Jurkat, Clone E6-1 (cell line): ENCODE measurements around the gene CD207. TPM values are rescaled to one million over a fixed set of nuclear protein-coding genes. Genes with fewer than 3 reads are reported as not detected.
"Not testable (repeated sequence)": the region's sequence is repeated elsewhere in the genome, so short reads cannot be mapped to it uniquely, and the experiment has no call there.

Source experiments
- DNase-seq: peaks from one replicate; pipeline ENCODE4 v3.0.0-alpha.2; 2011; ENCODE audit warnings: low read depth, low spot score
- H3K4me3 ChIP-seq: 2 replicates; pipeline ENCODE4 v1.5.1; 2011; ENCODE audit warnings: mild to moderate bottlenecking, low read length, control low read depth, moderate library complexity
- polyA plus RNA-seq: library from polyadenylated mRNA; unstranded; fragments of >200 nt; gene quantifications from one replicate; pipeline ENCODE4 v1.2.1, GENCODE V29; 2012; ENCODE audit warnings: missing spikeins; ENCODE audit not compliant: insufficient read length, insufficient read depth

Gene CD207
- polyA plus RNA-seq, result not detected

- H3K4me3 ChIP-seq, result no peak within 1 kb of the TSS
- no peak for DNase-seq
These were observed at the start of gene CD207 for GRCh38 chr2:70835643-70836042. TSS of gene CD207 (minus strand) at chr2:70835816. CDS start at chr2:70835776, 40 bp downstream.

- H3K4me3 ChIP-seq, DNase-seq: not testable (repeated sequence)
These were observed 42.9 kb upstream of the CD207 start for GRCh38 chr2:70878543-70878942.

- H3K4me3 ChIP-seq, DNase-seq: not testable (repeated sequence)
These were observed 40.5 kb upstream of the CD207 start for GRCh38 chr2:70876138-70876537.

- DNase-seq, result no peak
- H3K4me3 ChIP-seq, result no peak overlapping the region
These were observed 37.9 kb upstream of the CD207 start for GRCh38 chr2:70873541-70873940.

GRCh38 chr2:70871398-70872211 is 36.0 kb upstream of the CD207 start:
- H3K4me3 ChIP-seq, result no peak overlapping the region
- DNase-seq, result peak; percentile 54

GRCh38 chr2:70870790-70871189 is 35.2 kb upstream of the CD207 start:
- DNase-seq, result no peak
- H3K4me3 ChIP-seq, result no peak overlapping the region

- H3K4me3 ChIP-seq, result no peak overlapping the region
- DNase-seq, result no peak
These were observed 33.4 kb upstream of the CD207 start for GRCh38 chr2:70868970-70869369.

GRCh38 chr2:70861777-70862625 is 26.4 kb upstream of the CD207 start:
- H3K4me3 ChIP-seq, result no peak overlapping the region
- DNase-seq, result peak; percentile 36

- no peak for DNase-seq
- no peak overlapping the region for H3K4me3 ChIP-seq
These were observed 20.1 kb upstream of the CD207 start for GRCh38 chr2:70855667-70856066.

- no peak for DNase-seq
- no peak overlapping the region for H3K4me3 ChIP-seq
These were observed 18.8 kb upstream of the CD207 start for GRCh38 chr2:70854411-70854810.

GRCh38 chr2:70852824-70853223 is 17.2 kb upstream of the CD207 start:
- no peak for DNase-seq
- H3K4me3 ChIP-seq, result no peak overlapping the region

- no peak overlapping the region for H3K4me3 ChIP-seq
- DNase-seq, result peak; percentile 74
These were observed 16.1 kb upstream of the CD207 start for GRCh38 chr2:70851704-70852103.

- no peak for DNase-seq
- no peak overlapping the region for H3K4me3 ChIP-seq
These were observed 15.3 kb upstream of the CD207 start for GRCh38 chr2:70850925-70851324.

- DNase-seq, result no peak
- no peak overlapping the region for H3K4me3 ChIP-seq
These were observed 6.8 kb upstream of the CD207 start for GRCh38 chr2:70842401-70842800.

GRCh38 chr2:70837980-70838925 is 2.6 kb upstream of the CD207 start:
- no peak for DNase-seq
- H3K4me3 ChIP-seq, result no peak overlapping the region

GRCh38 chr2:70834881-70835280 is 735 bp downstream of the CD207 start:
- no peak for DNase-seq

GRCh38 chr2:70834106-70834505 is 1.5 kb downstream of the CD207 start:
- no peak overlapping the region for H3K4me3 ChIP-seq
- DNase-seq, result no peak

More at GRCh38 chr2:70834881-70835280, 735 bp downstream of the CD207 start:
- no peak overlapping the region for H3K4me3 ChIP-seq

GRCh38 chr2:70833246-70833645 is 2.4 kb downstream of the CD207 start:
- H3K4me3 ChIP-seq, result no peak overlapping the region
- DNase-seq, result no peak

- H3K4me3 ChIP-seq, result no peak overlapping the region
- DNase-seq, result no peak
These were observed 3.2 kb downstream of the CD207 start for GRCh38 chr2:70832386-70832785.
